Measurements from ENCODE around the gene ZSWIM1.
"Not testable (repeated sequence)": the region's sequence is repeated elsewhere in the genome, so short reads cannot be mapped to it uniquely, and the experiment has no call there.

Gene ZSWIM1

GRCh38 chr20:45909817-45910669 lies 29.0 kb downstream of the ZSWIM1 start:
- DNase-seq = no peak

- peak; percentile 93 to 96 for DNase-seq
These were observed 29.9 kb downstream of the ZSWIM1 start for GRCh38 chr20:45910670-45911485.

- peak; percentile 46 to 47 for DNase-seq
These were observed 30.7 kb downstream of the ZSWIM1 start, which contains the start of gene PLTP for GRCh38 chr20:45911486-45912343. Gene PLTP, minus strand, starts transcription at chr20:45912155. Its CDS starts 703 bp downstream, at chr20:45911452.

GRCh38 chr20:45912344-45912682 lies 31.3 kb downstream of the ZSWIM1 start:
- DNase-seq = no peak

- no peak for DNase-seq
These were observed 32.1 kb downstream of the ZSWIM1 start for GRCh38 chr20:45913116-45913515.

GRCh38 chr20:45917790-45918141 lies 36.7 kb downstream of the ZSWIM1 start:
- DNase-seq = no peak

GRCh38 chr20:45918182-45918737 lies 37.2 kb downstream of the ZSWIM1 start:
- DNase-seq = no peak

GRCh38 chr20:45918779-45919537 lies 37.9 kb downstream of the ZSWIM1 start:
- no peak for DNase-seq

- no peak for DNase-seq
These were observed 38.7 kb downstream of the ZSWIM1 start for GRCh38 chr20:45919542-45920399.

- DNase-seq = no peak
These were observed 39.7 kb downstream of the ZSWIM1 start for GRCh38 chr20:45920462-45921336.

- DNase-seq = no peak
These were observed 40.5 kb downstream of the ZSWIM1 start for GRCh38 chr20:45921337-45922189.

GRCh38 chr20:45924391-45925261 lies 43.6 kb downstream of the ZSWIM1 start:
- DNase-seq = no peak

GRCh38 chr20:45925821-45926506 lies 44.9 kb downstream of the ZSWIM1 start:
- DNase-seq = no peak

- DNase-seq = no peak
These were observed 45.7 kb downstream of the ZSWIM1 start for GRCh38 chr20:45926731-45927070.

GRCh38 chr20:45927071-45927878 lies 46.2 kb downstream of the ZSWIM1 start:
- no peak for DNase-seq

GRCh38 chr20:45931680-45932079 lies 50.7 kb downstream of the ZSWIM1 start:
- DNase-seq = not testable (repeated sequence)

All from CD4-positive, alpha-beta T cell treated with Interleukin-4 for 1 hour (primary cell).